NB4 (cell line): Measurements from ENCODE around the gene CA10.

Experiments used
- DNase-seq: peaks from one replicate; pipeline ENCODE4 v3.0.0; 2010; ENCODE audit warnings: low read depth
- H3K4me3 ChIP-seq: one replicate; pipeline ENCODE4 v1.5.1; 2011; ENCODE audit warnings: mild to moderate bottlenecking, low read depth, low read length, moderate library complexity
- CTCF ChIP-seq: IDR thresholded peaks from one replicate; pipeline ENCODE4 v1.5.1; 2012; ENCODE audit warnings: low read depth, low read length
- MAX ChIP-seq: IDR thresholded peaks from 2 replicates; pipeline ENCODE4 v1.6.1; 2011; ENCODE audit warnings: low read depth, low read length
- MYC ChIP-seq: IDR thresholded peaks from 2 replicates; pipeline ENCODE4 v1.6.1; 2011; ENCODE audit warnings: low read depth, low read length
- POLR2A ChIP-seq: IDR thresholded peaks from 2 replicates; pipeline ENCODE4 v1.6.1; 2011; ENCODE audit warnings: mild to moderate bottlenecking; ENCODE audit not compliant: insufficient read length; ENCODE audit errors: extremely low read depth

Gene CA10

GRCh38 chr17:51803161-51803560 lies 355.4 kb downstream of the CA10 start:
- DNase-seq = no peak
- no peak for TF ChIP-seq POLR2A
- no peak for TF ChIP-seq CTCF
- no peak for TF ChIP-seq MYC
- no peak for TF ChIP-seq MAX
- H3K4me3 ChIP-seq = no peak overlapping the region

GRCh38 chr17:51802544-51802943 lies 356.0 kb downstream of the CA10 start:
- TF ChIP-seq POLR2A = no peak
- no peak for TF ChIP-seq MYC
- no peak for TF ChIP-seq CTCF
- TF ChIP-seq MAX = no peak
- no peak for DNase-seq
- H3K4me3 ChIP-seq = no peak overlapping the region

- H3K4me3 ChIP-seq = no peak overlapping the region
- TF ChIP-seq CTCF = no peak
- TF ChIP-seq MYC = no peak
- no peak for TF ChIP-seq POLR2A
- TF ChIP-seq MAX = no peak
- DNase-seq = no peak
Measured at GRCh38 chr17:51801626-51802025, 356.9 kb downstream of the CA10 start.

- H3K4me3 ChIP-seq = no peak overlapping the region
- no peak for TF ChIP-seq CTCF
- no peak for TF ChIP-seq MAX
- no peak for TF ChIP-seq MYC
- TF ChIP-seq POLR2A = no peak
- DNase-seq = no peak
Measured at GRCh38 chr17:51799981-51800380, 358.5 kb downstream of the CA10 start.

GRCh38 chr17:51799240-51799639 lies 359.3 kb downstream of the CA10 start:
- no peak for TF ChIP-seq MYC
- TF ChIP-seq CTCF = no peak
- no peak for TF ChIP-seq POLR2A
- no peak for TF ChIP-seq MAX
- no peak for DNase-seq
- H3K4me3 ChIP-seq = no peak overlapping the region

- TF ChIP-seq MYC = no peak
- no peak for TF ChIP-seq CTCF
- no peak for TF ChIP-seq MAX
- no peak for TF ChIP-seq POLR2A
- no peak overlapping the region for H3K4me3 ChIP-seq
- no peak for DNase-seq
Measured at GRCh38 chr17:51797150-51797549, 361.4 kb downstream of the CA10 start.
